ENCODE results near the gene ODF2L.
A peak's percentile ranks its signal among the peaks of the same experiment; 100 is the strongest.

The ODF2L gene, protein sequence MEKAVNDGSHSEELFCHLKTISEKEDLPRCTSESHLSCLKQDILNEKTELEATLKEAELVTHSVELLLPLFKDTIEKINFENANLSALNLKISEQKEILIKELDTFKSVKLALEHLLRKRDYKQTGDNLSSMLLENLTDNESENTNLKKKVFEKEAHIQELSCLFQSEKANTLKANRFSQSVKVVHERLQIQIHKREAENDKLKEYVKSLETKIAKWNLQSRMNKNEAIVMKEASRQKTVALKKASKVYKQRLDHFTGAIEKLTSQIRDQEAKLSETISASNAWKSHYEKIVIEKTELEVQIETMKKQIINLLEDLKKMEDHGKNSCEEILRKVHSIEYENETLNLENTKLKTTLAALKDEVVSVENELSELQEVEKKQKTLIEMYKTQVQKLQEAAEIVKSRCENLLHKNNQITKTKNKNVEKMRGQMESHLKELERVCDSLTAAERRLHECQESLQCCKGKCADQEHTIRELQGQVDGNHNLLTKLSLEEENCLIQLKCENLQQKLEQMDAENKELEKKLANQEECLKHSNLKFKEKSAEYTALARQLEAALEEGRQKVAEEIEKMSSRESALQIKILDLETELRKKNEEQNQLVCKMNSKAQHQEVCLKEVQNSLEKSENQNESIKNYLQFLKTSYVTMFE

DNA sequence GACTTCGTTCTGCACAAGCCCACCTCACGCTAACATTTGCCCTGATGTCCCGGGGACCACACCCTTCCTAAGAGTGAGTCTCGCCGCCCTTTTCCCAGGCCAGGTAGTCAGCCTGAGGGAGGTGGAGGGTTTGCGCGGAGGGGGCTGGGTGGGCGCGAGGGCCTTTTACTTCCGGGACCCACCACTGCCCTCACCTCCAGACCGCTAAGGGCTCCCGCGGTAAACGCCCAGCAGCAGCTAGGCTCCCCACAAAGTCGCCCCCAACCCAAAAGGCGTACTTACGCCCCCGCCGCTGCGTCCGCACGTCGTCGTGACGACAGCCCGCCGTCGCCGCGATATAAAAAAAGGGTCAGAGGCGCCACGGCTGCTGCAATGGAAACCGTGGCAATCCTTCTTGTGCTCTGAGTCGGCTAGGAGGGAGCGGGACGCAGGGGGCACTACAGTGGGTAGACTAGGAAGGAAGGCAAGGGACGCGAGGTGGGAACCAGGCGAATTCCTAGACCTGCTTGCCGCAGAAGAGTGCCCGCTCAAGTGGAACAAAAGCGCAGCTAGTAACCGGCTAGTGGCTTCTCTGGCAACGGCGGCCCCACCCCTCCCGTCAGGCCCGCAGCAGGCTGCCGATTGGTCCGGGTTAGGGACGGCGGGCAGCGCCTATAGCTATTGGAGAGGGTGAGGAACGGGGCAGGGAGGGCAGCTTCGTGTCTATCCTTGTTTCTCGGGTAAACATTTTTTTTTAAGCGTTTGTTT is at the start of gene ODF2L:
TSS of gene ODF2L (minus strand) at position 573 of the 747 bp plus-strand sequence. CDS start 9,296 bp downstream, outside the sequence.
- DNase-seq (ENCODE audit: low read depth in 2 of 2), result peak; percentile 44 to 50

DNA sequence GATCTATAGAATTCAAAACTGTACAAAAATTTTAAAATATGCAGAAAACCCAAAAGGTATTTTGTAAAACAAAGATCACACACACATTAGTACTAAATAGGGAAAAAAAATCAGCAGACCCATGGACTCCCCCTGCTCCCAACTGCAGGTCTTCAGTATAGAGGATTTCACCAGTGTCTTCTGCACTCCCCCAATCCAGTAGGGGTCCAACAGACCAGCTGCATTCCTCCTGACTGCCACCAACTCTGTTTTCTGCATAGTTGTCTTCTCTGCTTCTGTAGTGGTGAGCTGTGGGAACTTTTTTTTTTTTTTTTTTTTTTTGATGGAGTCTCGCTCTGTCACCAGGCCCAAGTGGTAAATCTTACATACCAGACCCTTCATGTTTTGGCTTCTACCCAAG is 49.8 kb upstream of the ODF2L start:
- no peak for DNase-seq (ENCODE audit: low read depth in 2 of 2)

DNA sequence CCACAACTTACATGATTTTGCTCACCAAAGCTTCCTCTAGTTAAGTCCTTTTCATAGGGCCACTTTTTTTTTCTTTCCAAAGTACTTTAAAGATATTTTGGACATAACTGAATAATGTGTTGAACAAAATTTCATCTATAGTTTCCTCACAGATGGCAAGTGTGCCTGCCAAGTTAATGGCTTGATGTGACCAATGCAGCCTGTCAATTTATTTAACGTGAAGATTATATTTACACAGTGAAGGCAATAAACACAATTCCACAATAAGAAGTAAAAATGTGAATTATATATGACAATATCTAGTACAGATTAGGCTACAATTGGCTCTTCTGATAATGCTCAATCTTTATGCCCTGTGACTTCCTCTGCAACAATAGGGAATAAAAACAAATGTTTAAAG is 45.9 kb upstream of the ODF2L start:
- DNase-seq (ENCODE audit: low read depth in 2 of 2), result no peak

DNA sequence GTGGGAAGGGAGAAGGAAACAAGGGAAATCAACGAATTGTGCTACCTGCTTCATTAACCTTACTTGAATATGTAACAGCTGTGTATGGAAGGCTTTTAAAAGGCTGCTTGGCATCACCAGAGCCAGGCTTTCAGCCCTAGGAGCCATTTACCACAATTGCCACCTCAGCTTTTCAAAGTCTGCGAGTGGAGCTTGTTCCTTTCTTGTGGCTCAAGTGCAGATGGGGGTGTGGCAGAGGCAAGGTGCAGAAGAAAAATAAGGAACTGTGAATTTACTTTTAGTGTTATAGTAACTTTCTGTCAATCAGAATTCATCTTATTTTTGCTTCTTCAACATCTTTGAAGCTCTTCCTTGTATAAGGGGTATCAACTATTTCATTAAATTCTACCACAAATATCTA is 45.5 kb upstream of the ODF2L start:
- no peak for DNase-seq (ENCODE audit: low read depth in 2 of 2)

DNA sequence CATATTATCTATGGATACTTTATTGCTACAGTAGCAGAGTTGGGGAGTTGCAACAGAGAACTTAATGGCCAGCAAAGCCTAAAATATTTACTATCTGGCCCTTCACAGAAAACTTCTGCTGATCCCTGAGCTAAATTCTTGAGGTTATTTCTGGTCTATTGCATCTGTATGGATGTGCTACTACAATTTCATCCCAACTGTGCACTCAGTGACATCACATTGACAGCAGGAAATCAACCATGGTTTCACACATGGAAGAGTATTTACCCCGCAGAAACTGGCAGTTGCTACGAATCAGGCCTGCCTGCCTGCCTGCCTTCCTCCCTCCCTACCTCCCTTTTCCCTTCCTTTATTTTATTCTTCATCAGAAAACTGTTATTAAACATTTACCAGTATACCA is 39.9 kb upstream of the ODF2L start:
- DNase-seq (ENCODE audit: low read depth in 2 of 2), result no peak

DNA sequence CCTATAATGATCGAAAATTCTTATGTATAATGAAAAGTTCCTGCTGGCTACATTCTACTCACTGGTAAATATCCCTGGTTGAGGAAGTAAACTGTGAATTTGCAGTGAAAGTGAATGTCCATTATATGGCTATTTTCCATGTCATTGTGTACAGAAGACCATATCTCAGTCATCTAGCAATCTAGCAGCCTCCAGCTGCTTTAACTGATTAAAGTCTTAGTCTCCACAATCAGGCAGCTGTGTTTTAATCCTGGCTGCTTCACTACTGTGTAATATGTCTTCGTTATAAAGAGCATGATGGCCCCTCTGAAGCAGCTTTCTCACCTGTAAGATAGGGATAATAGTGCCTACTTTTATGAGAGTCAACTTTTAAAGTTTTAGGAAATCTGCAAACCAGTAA is 39.2 kb upstream of the ODF2L start:
- no peak for DNase-seq (ENCODE audit: low read depth in 2 of 2)

DNA sequence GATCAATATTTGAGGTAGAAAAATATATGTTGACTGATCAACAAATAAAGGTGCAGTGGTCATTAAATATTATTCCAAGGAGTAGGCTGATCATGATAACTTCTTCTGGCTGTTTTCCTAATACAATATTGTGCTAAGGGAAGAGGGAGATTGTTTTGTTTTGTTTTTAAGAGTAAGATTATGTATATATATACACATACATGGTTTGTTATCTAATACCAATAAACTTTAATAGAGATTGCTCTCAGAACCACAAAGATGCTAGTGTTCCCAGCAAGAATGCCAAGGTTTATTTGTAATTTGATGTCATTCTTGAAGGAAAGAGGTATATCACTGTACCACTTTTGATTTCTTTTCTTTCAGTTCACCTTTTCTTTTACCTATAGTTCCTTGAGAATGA is 37.9 kb upstream of the ODF2L start:
- DNase-seq (ENCODE audit: low read depth in 2 of 2), result no peak

DNA sequence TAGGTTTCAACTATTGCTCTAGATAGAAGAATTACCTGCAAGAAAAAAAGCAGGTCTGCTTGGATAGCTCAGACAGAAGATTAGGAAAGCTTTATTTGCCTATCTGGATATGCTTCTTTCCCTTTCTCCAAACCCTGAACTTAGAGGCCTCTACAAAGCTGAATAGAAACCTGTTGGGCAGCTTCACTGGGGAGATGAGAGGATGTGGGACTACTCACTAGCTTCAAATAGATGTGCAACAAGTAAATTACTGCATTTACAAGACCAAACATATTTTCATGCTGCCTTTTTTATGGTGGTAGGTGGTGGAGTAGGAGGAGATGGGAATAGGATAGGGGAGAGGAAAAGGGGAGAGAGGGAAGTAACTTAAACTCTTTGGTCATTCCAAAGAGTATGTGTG is 34.3 kb upstream of the ODF2L start:
- no peak for DNase-seq (ENCODE audit: low read depth in 2 of 2)

DNA sequence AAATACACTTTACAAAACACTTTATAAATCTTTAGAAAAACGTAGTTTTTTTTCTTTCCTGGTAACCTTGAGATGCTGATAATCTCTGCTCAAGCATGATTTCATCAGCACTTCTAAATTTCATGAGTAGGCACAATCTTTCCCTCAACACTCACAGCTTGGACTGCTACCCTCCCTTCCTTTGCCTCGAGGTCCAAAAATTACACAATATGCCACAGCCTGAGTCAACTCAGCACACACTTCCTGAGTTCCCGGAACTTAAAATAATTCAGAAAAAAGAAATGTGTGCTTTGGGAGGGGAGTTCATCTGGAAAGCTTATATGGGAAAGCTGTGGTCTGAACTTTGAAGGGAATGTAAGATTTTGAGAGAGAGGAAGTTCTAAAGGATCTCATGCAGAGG is 33.7 kb upstream of the ODF2L start:
- peak; percentile 94 to 95 for DNase-seq (ENCODE audit: low read depth in 2 of 2)

DNA sequence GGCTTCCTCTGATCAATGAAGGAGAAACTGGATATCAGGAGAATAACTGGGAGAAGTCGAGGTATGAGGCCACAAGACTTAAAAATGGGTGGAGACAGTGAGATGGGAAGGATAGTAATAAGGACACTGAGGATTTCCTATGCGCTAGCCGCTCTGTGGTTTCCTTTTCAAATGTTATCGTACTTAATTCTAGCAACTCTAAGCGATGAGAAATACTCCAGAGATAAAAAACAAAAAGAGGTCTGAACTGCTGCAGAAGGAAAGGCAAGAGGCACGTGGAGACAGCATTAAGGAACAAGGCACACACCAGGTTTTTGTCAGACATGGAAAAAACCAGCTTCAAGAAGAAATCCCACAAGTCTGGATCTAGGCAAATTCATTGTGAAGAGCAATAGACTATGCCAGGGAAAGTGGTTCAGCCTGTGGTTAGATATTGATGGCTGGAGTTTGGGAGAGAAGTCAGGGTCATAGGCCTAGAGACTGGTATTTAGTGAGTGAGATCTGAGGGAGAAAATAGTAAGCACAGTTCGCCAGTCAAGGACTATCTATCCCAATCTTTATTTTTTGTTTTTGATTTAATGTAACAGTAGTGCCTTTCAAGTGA is 33.1 kb upstream of the ODF2L start:
- no peak for DNase-seq (ENCODE audit: low read depth in 2 of 2)

DNA sequence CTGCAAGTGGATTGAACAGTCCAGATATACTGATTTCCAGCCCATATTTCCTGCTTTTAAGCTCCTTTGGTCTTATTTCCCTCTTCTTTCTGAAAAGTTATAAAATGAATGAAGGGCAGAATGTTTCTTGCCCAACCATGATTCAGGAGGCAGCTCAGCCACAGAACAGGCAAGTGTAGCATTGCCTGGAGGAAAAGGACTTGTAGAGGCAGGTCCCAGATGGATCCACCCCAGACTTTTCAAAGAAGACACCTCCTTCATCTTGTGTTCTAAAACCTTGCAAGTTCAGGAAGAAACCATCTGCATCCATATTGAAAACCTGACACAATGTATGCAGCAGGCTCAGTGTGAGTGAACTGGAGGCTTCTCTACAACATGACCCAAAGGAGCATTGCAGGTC is 27.8 kb upstream of the ODF2L start, which contains the start of gene CLCA2:
TSS of gene CLCA2 (plus strand) at position 299 of the 400 bp plus-strand sequence. CDS start at position 376, 77 bp downstream.
- DNase-seq (ENCODE audit: low read depth in 2 of 2), result no peak

DNA sequence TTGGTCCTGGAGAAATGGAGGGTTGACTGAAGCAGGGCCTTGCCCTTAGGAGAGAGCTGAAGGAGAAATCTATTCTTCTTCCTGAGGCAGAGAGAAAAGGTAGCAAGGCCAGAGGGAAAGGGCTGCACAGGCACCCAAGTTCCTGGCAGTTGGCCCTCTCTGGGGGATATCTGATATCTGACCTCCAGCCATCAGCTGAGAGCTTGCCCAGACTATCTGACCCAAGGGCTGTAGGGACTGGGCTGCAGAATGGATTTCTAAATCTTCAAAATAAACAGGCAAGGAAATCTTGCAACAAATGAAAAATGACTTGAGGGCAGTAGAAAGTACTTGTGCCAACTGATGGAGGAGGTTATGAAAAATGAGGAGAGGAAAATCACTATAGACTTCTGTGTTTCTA is 27.4 kb upstream of the ODF2L start:
- no peak for DNase-seq (ENCODE audit: low read depth in 2 of 2)

DNA sequence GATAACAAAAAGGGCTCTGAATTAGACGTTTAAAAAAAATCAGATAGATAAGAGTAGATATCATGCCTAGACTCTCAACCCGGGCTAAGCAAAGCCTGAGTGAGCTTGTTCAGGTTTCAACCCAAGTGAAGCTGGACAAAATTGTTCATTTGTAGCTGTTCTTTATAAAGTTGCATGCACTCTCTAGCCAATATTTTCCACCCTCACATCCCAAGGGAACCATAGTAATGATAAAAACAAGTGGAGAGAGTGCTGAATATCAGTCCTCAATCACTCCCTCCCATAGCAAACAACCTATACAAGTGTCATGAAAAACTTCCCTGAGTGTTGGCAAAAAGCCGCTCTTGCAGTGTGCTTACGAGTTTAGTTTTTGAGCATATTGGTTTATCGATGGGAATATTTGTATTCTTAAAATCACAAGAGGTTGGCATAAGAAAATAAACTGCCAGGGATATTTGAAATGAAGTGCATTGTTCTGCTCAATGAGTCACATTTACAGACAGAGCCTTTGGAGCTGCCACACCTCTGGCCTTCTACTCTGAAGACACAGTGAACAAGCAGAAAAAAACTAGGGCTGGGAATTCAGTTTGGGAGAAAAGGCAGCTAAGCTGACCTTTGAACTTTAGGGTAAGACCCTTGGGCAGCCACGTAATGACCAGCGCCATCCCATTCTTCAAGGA is 25.6 kb upstream of the ODF2L start:
- no peak for DNase-seq (ENCODE audit: low read depth in 2 of 2)

DNA sequence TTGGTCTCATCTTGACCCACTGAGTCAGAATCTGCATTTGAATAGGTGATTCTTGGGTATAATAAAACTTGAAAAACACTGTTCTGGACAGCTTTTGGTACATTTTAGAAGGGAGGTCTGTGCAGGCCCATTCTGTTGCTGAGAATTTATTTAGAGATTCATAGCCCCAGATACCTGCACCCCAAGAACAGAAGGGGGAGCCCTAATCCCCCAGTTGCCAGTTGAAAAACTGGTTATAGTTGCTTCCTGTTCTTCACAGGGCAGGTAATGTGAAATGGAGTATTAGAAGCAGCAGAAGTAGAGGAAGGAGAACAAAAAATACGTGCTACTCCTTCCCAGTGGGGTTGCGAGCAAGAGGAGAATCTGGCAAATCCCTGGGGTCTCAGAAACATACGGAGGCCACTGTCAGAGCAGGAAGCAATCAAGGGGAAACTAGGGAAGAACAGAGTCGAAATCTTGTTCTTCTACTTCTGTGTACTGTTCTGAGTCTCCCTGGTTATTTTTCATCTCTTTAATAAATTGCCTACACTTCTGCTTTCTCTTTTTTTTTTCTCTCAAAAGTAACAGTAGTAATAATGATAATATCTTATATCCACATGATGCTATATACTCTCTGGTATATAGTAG is 23.3 kb upstream of the ODF2L start:
- DNase-seq (ENCODE audit: low read depth in 2 of 2), result no peak

DNA sequence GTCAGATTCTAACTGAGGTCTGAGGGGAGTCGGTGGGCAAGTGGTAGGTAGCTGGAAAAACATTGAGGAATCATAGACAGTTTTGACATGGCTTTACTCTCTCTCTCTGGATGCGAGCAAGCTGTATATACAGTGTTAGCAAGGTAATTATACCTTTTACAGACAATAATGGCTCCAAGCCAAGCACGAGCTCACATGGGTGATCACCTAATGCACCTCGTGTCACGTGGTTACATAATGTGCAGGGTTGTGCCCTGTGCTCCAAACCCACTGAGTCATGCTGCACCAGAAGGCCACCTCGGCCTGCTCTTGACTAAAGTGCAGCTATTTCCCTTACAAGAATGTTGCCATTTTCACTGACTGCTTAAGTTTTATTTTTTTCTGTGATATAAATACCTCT is 20.2 kb upstream of the ODF2L start:
- DNase-seq (ENCODE audit: low read depth in 2 of 2), result no peak

DNA sequence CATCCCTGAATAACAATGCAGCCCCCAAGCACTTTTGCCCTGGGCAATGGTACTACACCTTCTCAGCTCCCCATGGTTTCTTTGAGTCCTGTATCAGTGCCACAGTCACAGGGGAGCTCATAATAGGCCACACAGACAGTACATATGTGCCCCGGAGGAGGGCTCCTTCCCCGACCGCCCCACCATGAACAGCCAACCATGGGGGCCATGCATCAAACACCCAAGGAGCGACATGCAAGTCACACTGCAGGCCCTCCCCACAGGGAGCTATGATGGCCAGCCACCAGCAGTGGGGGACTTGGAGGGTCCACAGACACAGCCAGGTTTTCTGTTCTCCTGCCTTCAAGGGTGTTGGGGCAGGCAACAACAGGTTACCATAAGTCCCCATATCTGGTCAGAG is 14.8 kb upstream of the ODF2L start:
- no peak for DNase-seq (ENCODE audit: low read depth in 2 of 2)

DNA sequence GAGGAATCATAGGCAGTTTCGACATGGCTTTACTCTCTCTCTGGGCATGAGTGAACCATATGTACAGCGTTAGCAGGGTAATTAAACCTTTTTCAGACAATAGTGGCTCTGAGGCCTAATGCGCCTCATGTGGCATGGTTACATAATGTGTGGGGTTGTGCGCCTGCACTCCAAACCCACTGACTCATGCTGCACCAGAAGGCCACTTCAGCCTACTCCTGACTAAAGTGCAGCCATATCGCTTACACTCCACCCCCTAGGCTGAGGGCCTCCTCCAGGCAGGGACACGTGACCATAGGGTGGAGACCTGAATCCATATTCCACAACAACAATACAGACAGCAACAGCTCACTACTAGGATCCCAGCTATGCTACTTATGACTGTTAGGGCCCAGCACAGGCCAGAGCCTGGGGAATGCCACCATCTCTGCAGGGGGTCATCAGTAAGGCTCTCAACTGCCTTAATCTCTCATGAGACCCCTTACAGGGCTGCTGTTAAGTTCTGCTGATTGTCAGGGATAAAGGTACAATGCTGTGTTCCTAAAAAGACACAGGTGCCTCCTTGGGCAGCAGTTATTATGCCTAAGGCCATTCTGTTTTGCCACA is 13.4 kb upstream of the ODF2L start:
- DNase-seq (ENCODE audit: low read depth in 2 of 2), result no peak

DNA sequence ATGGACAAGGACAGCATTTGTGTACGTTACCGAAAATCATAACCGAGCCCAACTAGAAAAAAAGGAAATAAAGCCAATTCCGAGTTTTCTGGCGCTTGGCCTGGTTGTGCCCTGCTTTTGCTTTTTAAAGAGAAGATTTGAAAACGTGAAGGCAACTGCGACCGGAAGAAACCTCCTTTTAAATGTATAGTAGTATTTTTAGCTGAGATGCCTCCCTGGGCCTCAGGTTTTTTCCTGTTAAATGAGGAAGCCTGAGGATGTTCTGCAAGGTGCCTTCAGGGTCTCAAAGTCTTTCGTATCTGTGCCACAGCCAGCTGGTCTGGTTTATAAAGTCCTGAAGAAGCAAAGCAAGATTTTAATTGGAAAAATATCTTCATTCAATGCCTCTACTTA is 371 bp upstream of the ODF2L start:
- no peak for DNase-seq (ENCODE audit: low read depth in 2 of 2)

DNA sequence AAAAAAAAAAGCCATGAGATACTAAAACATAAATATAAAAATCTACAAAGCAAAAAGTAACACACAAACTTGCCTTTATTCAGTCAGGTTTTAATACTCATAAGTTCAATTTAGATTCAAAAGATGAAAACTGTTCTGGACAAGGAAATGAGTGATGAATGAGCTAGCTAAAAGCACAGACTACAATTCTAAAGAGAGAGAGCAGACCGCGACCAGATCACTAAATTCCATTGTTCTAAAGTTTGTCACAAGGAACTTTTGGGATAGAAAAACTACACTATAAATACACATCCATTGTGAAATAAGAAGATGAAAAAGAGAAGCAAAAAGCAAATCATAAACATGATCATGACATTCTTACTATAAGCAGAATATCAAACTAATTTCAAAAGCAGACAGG is 1.7 kb downstream of the ODF2L start:
- no peak for DNase-seq (ENCODE audit: low read depth in 2 of 2)

DNA sequence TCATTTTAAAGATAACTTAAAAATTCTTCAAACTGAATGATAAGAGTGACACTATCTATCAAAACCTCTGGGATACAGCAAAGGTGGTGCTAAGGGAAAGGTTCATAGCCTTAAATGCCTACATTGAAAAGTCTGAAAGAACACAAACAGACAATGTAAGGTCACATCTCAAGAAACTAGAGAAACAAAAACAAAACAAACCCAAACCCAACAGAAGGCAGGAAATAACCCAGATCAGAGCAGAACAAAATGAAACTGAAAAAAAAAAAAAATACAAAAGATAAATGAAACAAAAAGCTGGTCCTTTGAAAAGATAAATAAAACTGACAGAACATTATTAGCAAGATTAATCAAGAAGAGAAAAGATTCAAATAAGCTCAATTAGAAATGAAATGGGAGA is 6.8 kb downstream of the ODF2L start:
- no peak for DNase-seq (ENCODE audit: low read depth in 2 of 2)

DNA sequence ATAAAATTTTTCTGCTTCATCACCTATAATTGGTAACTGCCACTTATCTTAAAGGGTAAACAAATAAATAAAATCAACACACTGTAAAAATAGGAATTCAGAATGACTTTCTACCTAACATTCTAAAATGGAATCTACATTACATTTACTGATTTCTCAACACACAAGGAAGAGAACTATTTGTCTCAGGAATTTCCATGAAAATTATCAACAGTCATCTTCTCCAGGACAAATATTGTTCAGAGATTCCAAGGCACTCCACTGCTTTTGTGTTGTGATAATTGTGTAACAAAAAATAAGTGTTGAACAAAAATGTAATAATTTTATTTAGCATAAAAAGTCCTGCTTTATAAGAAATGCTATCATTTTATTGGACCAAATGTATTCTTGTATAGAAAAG is 7.3 kb downstream of the ODF2L start:
- no peak for DNase-seq (ENCODE audit: low read depth in 2 of 2)
